Smooth muscle cell (in vitro differentiated cells): ENCODE data around the gene TMA7. TPM values are rescaled to one million over a fixed set of nuclear protein-coding genes. Genes with fewer than 3 reads are reported as not detected.
"Not testable (repeated sequence)": the region's sequence is repeated elsewhere in the genome, so short reads cannot be mapped to it uniquely, and the experiment has no call there.

Experiments used
- DNase-seq: peaks from one replicate; lab custom pipeline; 2025; ENCODE audit not compliant: unreplicated experiment; lab: John Stamatoyannopoulos, UW
- H2AFZ ChIP-seq: fragments of 200-600 bp; sonication (generic); 2 replicates; pipeline ENCODE4 v1.6.0; 2016; ENCODE audit warnings: antibody characterized with exemption, low read depth, mild to moderate bottlenecking
- H3F3A ChIP-seq: fragments of 200-600 bp; sonication (generic); 2 replicates; pipeline ENCODE4 v1.6.0; 2017; ENCODE audit warnings: antibody characterized with exemption, low read depth
- H3K27ac ChIP-seq: fragments of 200-600 bp; sonication (generic); 2 replicates; pipeline ENCODE4 v1.5.1; 2016; ENCODE audit warnings: low read depth, mild to moderate bottlenecking
- H3K27me3 ChIP-seq: fragments of 200-600 bp; sonication (generic); 2 replicates; pipeline ENCODE4 v1.6.1; 2016; ENCODE audit warnings: low read depth, mild to moderate bottlenecking
- H3K36me3 ChIP-seq: fragments of 200-600 bp; sonication (generic); 2 replicates; pipeline ENCODE4 v1.5.1; 2016; ENCODE audit warnings: low read depth
- H3K4me1 ChIP-seq: fragments of 200-600 bp; sonication (generic); 2 replicates; pipeline ENCODE4 v1.5.1; 2016; ENCODE audit warnings: low read depth
- H3K4me2 ChIP-seq: fragments of 200-600 bp; sonication (generic); 2 replicates; pipeline ENCODE4 v1.6.0; 2016; ENCODE audit warnings: mild to moderate bottlenecking
- H3K4me3 ChIP-seq: fragments of 200-600 bp; sonication (generic); 2 replicates; pipeline ENCODE4 v1.5.1; 2016; ENCODE audit warnings: mild to moderate bottlenecking
- H3K79me2 ChIP-seq: fragments of 200-600 bp; sonication (generic); 2 replicates; pipeline ENCODE4 v1.6.0; 2016; ENCODE audit warnings: low read depth, mild to moderate bottlenecking
- H3K9ac ChIP-seq: fragments of 200-600 bp; sonication (generic); 2 replicates; pipeline ENCODE4 v1.6.0; 2016; ENCODE audit warnings: low read depth
- H3K9me3 ChIP-seq: fragments of 200-600 bp; sonication (generic); replicated peaks from 2 replicates; pipeline ENCODE4 v1.5.1; 2016; ENCODE audit warnings: low read depth
- H4K20me1 ChIP-seq: fragments of 200-600 bp; sonication (generic); 2 replicates; pipeline ENCODE4 v1.6.0; 2016; ENCODE audit warnings: low read depth
- CTCF ChIP-seq: fragments of 200-600 bp; sonication (generic); IDR thresholded peaks from 2 replicates; pipeline ENCODE4 v1.5.1; 2017; ENCODE audit warnings: borderline replicate concordance, mild to moderate bottlenecking, antibody characterized with exemption; ENCODE audit not compliant: insufficient read depth, poor library complexity, severe bottlenecking
- WGBS: methylation state at CpG from one replicate; pipeline ENCODE4 v1.1.7; 2016; ENCODE audit warnings: low lambda C conversion rate; 5-methylcytosine and 5-hydroxymethylcytosine counted together
- polyA plus RNA-seq: library from polyadenylated mRNA; unstranded; fragments of >200 nt; fragmentation: Nextera tagmentation; extraction: Ambion mirVana; gene quantifications from 2 replicates; pipeline ENCODE4 v1.2.1, GENCODE V29; 2016
- total RNA-seq: library from RNA; depleted of rRNA; stranded (reverse); fragments of >200 nt; gene quantifications from 2 replicates; pipeline ENCODE4 v1.2.3, GENCODE V29; 2014

TMA7 gene
- total and polyA plus RNA-seq, 2 experiments from 2014 or later, result 343 to 491 TPM

GRCh38 chr3:48459773-48460516, 19.9 kb downstream of the TMA7 start:
- Histone ChIP-seq H3K9me3 (no peaks in the 10 kb centered on the region), H3K79me2 (no peaks in the 10 kb centered on the region), H3K36me3 (no peaks in the 10 kb centered on the region), H2AFZ (no peak overlapping the region), H3K4me1 (no peaks in the 10 kb centered on the region), H3F3A (no peaks in the 10 kb centered on the region), H4K20me1 (no peaks in the 10 kb centered on the region), H3K27me3 (no peaks in the 10 kb centered on the region), H3K27ac (no peak overlapping the region), H3K4me2 (no peak overlapping the region), H3K4me3 (no peak overlapping the region), H3K9ac (no peak overlapping the region)
- no peak for DNase-seq
- 95% methylated on average over 7 of the region's 7 CpGs for WGBS
- no peak for TF ChIP-seq CTCF

- Histone ChIP-seq H3K4me2 (no peak overlapping the region), H3K4me3 (no peak overlapping the region), H3K4me1 (no peaks in the 10 kb centered on the region), H3K79me2 (no peaks in the 10 kb centered on the region), H3K27ac (no peak overlapping the region), H3K27me3 (no peaks in the 10 kb centered on the region), H3F3A (no peaks in the 10 kb centered on the region), H2AFZ (no peak overlapping the region), H3K36me3 (no peaks in the 10 kb centered on the region), H3K9me3 (no peaks in the 10 kb centered on the region), H3K9ac (no peak overlapping the region), H4K20me1 (no peaks in the 10 kb centered on the region)
- WGBS, result 100% methylated on average over 3 of the region's 3 CpGs
- no peak for DNase-seq
- no peak for TF ChIP-seq CTCF
Observed at GRCh38 chr3:48460517-48460902, 20.5 kb downstream of the TMA7 start.

- not testable (repeated sequence) for H3F3A ChIP-seq, H3K4me2 ChIP-seq, DNase-seq, H3K36me3 ChIP-seq, H3K4me3 ChIP-seq, H3K27me3 ChIP-seq, H3K79me2 ChIP-seq, H3K4me1 ChIP-seq, H4K20me1 ChIP-seq, H3K9me3 ChIP-seq, H2AFZ ChIP-seq, H3K27ac ChIP-seq, H3K9ac ChIP-seq
- 95% methylated on average over 7 of the region's 7 CpGs for WGBS
Observed at GRCh38 chr3:48461767-48462166, 21.7 kb downstream of the TMA7 start.

GRCh38 chr3:48463703-48464102, 23.6 kb downstream of the TMA7 start:
- Histone ChIP-seq H3K27me3 (no peaks in the 10 kb centered on the region), H3K36me3 (no peaks in the 10 kb centered on the region), H2AFZ (no peak overlapping the region), H3K4me2 (no peak overlapping the region), H3K79me2 (peaks cover 8% of the 10 kb centered on the region), H3K9ac (no peak overlapping the region), H3K4me1 (peaks cover 10% of the 10 kb centered on the region), H3F3A (peaks cover 10% of the 10 kb centered on the region), H3K4me3 (no peak overlapping the region), H3K27ac (no peak overlapping the region), H4K20me1 (no peaks in the 10 kb centered on the region), H3K9me3 (no peaks in the 10 kb centered on the region)
- no peak for TF ChIP-seq CTCF
- 90% methylated on average over 9 of the region's 9 CpGs for WGBS
- DNase-seq, result no peak
